Effector CD8-positive, alpha-beta T cell (primary cell): Measurements from ENCODE around the gene CTNNBL1.
"Not testable (repeated sequence)": the region's sequence is repeated elsewhere in the genome, so short reads cannot be mapped to it uniquely, and the experiment has no call there.

Experiments
- DNase-seq: peaks from one replicate; lab custom pipeline; 2025; lab: John Stamatoyannopoulos, UW
- total RNA-seq, 4 experiments: gene quantifications; one replicate each; lab custom pipeline; 2026; lab: John Stamatoyannopoulos, UW

The CTNNBL1 gene, protein sequence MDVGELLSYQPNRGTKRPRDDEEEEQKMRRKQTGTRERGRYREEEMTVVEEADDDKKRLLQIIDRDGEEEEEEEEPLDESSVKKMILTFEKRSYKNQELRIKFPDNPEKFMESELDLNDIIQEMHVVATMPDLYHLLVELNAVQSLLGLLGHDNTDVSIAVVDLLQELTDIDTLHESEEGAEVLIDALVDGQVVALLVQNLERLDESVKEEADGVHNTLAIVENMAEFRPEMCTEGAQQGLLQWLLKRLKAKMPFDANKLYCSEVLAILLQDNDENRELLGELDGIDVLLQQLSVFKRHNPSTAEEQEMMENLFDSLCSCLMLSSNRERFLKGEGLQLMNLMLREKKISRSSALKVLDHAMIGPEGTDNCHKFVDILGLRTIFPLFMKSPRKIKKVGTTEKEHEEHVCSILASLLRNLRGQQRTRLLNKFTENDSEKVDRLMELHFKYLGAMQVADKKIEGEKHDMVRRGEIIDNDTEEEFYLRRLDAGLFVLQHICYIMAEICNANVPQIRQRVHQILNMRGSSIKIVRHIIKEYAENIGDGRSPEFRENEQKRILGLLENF
- total RNA-seq: 48.4 to 68.5 (median 57.0) reads per million in 4 experiments

DNA sequence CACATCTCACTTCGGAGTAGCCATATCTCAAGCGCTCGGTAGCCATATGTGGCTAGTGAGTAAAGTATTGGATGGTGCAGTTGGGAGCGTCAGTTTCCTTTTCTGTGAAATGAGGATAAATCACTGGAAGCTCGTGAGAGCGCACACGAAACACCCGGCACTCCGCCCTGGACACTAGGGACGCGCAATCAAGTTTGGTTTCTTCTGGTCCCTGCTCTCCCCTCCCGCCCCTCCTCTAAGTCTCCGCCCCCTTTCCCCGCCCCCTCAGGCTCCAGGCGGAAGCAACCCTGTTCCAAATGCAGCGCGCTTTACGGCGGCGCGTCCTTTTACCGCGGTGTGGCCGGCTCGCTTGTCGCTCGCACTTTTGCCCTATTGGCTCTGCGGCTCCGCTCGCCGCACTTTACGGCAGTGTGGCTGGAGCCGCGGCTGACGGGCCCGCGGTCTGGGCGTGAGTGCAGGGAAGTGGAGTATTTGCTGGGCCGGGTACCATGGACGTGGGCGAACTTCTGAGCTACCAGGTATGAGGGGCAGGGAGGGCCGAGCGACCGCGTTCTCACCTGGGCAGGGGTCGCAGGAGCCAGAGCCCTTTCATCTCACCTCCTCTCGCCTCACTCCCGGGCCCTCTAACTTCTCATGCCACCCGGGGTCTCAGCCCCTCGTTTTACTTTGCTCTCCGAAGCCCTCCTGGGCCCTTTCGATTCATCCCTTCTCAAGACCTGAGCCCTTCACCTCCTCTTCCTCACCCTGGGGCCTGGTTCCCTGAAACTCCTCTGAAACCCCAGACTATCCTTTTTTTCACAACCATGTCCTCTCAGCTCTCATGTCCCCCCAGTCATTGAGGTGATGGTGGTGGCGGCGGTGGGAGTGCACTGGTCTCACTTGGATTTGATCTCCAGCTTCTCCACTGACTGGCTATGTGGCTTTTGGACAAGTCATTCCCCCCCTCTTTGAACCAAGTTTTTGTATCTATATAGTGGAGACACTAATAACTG, at the start of gene CTNNBL1:
CTNNBL1 (plus strand) TSS at position 396 of the 992 bp plus-strand sequence; CDS start at position 489, 93 bp downstream.
- peak; percentile 92 for DNase-seq

DNA sequence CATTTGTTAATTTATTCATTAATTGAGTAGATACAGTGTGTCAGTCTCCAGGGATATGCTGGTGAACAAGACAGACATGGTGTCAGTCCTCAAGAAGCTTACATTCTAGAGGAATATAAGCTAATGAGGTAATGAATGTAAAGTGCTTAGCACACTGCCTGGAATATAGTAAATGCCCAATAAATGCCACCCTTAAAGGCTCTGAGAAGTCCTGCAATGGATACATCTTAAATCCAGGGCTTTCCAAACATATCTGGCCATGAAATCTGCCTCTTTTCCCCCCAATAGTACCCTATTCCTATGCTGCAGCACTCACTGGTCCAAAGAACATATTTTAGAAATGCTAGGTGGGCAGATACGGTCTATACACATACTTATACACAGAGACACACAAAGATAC, 49.2 kb upstream of the CTNNBL1 start:
- no peak for DNase-seq

DNA sequence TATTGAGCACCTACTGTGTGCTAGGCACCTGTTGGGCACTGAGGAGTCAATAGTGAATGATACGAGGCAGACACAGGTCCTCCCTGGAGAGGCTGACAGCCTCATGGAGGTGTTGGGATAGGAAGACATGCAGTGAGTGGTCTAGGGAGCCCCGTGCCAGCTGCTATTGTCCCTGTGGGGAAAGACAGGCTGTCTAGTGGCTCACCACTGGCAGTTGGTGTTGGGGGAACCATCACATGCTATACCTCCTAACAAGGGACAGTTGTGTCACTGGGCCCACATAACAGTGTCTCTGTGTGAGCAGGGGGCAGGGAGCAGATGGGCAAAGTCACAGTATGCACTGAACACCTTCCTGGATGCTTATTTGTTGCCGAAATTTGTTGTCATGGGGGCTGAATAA, 45.9 kb upstream of the CTNNBL1 start:
- DNase-seq: no peak

DNA sequence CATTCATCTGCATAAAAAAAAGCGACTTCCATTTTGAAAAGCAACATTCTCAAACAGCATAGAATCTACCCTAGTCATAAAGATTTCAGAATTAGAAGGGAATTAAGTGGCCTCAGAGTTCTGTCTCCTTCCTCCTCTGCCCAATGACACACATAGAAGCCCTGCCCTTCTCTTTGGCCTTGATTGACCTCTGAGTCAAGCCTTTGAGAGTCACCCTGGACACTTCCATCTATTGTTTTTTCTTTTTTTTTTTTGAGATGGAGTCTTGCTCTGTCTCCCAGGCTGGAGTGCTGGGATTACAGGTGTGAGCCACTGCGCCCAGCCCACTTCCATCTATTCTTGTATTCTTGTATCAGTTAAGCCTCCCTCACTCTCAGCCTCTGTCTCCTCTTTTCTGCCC, 44.8 kb upstream of the CTNNBL1 start:
- no peak for DNase-seq

DNA sequence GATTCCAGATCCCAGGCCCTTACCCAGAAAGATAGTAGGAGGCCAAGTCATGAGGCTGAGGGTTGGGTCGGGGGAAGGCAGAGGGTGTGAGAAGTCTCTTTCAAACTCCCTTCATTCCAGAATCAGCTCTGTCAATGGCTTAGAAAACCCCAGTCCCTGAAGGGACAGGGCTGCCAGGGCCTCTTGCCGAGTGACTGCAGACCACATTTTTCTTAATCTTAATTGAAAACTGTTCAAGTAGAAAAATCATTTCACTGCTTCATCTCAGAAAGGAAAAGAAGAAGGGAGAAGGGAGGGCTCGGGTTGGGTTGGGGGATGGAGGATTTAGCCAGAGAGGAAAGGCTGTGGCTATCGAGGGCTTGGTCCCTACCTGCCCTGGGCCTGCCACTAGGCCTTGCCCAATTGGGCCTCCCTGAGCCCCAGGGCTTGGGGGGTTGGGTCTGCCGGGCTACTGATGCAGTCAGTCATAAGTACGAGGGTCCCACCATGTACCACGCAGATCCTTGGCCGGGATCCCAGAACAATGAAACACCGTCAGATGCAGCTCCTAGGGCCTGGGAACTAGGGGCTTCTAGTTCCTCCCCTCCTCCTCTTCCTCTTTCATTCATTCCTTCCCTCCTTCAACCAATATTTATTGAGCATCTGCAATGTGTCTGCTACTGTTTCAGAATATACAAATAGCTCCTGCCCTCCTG, 44.0 kb upstream of the CTNNBL1 start:
- DNase-seq: no peak

DNA sequence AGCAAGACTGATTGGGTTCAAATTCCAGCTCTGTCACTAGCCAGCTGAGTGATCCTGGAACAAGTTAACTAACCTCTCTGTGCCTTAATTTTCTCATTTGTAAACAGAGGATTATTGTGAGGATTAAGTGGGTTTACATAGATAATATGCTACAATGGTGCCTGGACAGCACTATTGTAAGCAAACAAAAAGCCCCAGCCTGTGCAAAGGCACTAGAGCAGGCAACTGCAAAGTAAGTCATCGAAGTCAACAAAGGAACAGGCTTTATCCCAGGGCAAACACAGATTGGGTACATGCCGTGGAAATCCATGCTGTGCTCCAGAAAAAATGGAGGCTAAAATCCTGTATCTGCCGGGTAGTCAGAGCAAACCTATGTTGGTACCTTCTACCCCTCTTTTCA, 43.2 kb upstream of the CTNNBL1 start:
- no peak for DNase-seq

DNA sequence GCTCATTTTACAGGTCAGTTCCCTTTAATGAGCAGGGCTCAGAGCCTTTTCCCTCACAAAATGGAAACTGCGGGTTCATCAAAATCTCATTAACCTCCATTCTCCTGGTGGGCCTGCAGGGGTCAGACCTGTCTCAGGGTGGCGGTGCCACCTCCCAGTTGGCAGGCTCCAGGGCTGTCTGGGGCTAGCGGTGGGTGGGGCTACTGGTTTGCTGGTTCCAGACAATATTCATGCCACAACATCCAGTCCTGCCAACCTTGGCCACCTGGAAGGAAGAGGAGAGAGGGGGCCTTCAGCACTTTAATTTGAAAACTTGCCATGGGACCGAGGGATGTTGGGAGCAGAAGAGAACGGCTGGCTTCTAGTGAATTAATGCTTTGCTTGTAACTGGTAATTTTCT, 41.9 kb upstream of the CTNNBL1 start:
- no peak for DNase-seq

DNA sequence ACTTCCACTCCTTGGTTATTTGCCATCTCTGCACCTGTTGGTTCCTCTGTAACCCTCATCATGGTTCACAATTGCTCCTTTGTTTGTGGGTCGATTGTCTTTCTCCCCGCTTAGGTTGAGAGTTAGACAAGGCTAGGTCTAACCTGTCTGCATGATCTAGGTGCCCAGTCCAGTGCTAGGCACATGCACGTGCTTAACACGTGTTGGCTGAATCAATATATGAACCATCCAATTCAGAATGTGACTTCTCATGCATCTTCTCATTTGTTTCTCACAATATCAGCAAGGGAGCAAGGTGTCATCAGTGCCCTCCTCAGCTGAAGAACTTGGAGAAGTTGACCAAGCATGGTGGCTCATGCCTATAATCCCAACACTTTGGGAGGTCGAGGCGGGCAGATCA, 36.9 kb upstream of the CTNNBL1 start:
- no peak for DNase-seq

DNA sequence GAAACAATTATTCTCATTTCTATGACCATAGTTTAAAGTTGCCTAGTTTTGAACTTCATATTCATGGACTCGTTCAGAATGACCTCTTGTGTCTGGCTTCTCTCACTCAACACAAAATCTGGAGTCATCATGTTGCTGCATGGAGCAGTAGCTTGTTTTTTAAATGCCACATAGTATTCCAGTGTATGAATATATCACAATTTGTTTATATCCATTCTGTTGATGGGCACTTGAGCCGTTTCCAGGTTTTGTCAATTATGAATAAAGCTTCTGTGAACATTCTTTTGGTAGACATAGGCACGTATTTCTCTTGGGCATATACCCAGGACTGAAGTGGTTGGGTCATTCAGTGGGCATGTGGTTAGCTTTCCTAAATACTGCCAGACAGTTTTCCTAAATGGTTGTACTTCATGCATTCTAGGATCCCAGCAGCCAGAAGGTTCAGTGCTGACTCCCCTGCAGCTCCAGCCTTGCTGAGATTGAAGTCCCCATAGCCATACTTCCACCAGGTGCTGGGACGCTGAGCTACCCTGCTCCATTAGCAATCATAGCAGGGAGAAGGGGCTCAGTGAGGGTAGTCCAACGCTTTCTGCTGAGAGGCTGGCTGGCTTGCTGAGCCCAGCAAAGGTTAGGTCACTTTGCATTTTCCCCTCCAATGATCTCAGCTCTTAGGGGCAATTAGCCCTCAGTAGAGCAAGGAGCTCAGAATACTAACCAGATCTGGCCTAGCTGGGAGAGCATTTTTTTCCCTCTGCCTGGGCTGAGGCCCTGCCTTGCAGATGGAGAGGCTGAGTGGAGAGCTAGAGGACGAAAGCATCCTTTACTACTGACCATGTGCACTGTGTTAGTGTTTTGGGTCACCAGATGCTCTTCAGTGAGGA, 35.7 kb upstream of the CTNNBL1 start:
- no peak for DNase-seq

DNA sequence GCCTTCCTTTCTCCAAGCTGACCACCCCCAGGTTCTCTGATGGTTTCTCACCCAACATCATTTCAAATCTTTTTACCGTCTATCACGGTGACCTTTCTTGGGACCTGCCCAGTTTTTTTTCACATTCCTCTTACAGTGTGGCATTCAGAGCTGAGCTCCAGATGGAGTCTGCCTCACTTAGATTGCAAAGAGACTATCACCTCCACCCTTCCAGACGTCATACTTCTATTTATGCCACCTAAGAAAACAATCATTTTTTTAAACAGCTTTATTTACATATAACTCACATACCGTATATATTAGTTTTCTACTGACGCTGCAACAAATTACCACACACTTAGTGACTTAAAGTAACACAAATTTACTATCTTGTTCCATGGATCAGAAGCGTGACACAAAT, 32.3 kb upstream of the CTNNBL1 start:
- DNase-seq: no peak

DNA sequence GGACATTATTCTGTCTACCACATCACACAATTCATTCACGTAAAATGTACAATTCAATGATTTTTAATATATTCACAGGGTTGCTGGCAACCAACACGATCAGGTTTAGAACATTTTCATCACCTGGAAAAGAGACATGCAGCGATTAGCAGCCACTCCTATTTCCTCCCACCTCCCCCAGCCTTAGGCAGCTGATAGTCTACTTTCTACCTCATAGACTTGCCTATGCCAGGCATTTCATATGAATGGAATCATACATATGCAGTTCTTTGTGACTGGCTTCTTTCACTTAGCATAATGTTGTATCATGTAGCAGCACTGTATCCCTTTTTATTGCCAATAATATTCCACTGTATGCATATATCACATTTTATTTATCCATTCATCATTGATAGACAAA, 31.5 kb upstream of the CTNNBL1 start:
- DNase-seq: no peak

DNA sequence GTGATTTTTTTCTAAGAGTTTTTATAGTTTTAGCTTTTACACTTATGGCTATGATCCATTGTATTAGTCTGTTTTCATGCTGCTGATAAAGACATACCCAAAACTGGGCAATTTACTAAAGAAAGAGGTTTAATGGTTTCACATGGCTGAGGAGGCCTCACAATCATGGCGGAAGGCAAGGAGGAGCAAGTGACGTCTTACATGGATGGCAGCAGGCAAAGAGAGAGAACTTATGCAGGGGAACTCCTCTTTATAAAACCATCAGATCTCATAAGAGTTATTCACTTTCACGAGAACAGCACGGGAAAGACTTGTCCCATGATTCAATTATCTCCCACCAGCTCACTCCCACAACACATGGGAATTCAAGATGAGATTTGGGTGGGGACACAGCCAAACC, 29.2 kb upstream of the CTNNBL1 start:
- DNase-seq: not testable (repeated sequence)

DNA sequence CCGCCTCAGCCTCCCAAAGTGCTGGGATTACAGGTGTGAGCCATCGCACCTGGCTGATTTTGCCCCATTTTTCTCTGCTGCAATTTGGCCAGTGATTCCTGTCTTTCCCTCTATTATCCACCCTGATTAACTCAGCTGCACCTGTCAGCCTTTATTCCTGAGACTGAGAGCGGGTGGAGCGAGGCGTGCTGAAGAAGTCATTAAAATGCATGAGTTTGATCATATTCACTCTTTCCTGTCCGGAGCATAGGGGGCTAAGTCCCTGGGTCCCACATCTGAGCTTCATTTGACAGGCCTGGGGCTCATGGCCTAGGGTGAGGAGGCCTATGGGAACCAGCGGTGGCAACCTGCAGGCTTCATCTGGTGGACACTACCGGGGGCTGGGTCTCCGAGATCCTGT, 25.7 kb upstream of the CTNNBL1 start:
- no peak for DNase-seq

DNA sequence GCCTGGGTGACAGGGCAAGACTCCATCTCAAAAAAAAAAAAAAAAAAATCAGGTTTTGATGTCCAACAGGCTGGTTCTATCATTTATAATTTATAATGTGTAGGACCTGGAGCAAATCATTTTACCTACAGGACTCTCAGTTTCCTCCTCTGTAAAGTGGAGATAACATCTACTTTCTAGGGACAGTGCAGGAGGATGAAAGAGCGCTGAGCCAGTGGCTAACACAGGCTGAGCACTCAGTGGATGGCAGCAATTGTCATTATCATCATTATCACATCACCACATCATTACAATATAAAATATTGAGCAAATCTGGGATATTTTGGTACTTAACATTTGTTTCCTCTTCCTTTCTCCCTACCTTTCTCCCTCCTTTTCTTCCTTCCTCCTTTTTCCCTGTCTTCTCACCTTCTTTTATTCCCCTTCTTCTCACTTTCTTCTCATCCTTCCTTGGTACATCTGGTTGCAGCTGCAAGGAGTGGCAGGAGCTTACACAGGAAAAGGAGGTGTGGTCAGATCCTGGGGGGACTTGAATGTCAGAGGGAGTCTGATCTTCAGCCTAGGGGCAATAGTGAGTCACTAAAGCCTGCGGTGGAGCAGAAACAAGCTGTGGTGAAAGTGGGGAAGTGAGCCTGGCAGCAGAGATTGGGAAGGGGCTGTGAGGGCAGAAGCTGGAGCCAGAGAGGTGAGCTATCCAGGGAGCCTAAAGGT, 24.6 kb upstream of the CTNNBL1 start:
- DNase-seq: no peak

DNA sequence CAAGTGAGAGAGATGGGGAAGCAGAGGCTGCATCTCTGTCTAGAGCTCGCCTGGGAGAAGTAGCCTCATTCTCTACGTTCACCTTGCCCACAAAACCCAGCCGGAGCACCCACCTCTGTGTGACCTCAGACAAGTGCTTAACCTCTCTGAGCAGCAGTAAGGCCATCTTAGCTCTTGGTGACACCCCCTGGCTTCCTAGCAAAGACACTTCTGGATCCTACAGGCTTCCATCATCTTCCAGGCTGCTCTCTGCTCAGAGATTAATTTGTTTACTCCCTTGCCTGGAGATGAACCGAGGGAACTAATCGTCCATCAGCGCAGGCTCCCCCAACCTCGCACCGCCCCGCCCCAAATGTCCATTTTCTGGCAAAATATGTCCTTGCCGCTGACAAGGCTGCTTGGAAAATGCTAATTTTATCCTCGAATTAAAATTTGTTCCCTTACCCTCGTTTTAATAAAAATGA, 24.0 kb upstream of the CTNNBL1 start:
- DNase-seq: no peak

DNA sequence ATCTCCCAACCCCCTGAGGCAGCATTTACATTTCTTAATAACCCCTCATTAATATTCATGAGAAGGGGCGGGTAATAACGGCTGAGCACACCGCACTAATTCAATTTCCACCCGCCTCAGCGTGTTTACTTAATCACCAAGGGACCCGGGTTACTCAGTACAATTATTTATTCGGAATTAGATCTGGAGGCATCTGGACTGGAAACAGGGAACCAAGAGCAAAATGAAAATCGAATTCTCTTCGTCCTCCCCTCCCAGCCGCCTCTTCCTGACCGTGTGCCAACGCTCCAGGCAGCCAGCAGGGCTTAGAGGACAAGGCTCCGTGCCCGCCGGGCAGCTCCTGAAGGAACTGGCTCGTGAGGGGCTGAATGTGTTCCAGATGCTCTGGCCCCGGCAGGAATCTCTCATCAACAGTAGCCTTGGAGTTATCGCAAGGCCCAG, 23.5 kb upstream of the CTNNBL1 start:
- no peak for DNase-seq

DNA sequence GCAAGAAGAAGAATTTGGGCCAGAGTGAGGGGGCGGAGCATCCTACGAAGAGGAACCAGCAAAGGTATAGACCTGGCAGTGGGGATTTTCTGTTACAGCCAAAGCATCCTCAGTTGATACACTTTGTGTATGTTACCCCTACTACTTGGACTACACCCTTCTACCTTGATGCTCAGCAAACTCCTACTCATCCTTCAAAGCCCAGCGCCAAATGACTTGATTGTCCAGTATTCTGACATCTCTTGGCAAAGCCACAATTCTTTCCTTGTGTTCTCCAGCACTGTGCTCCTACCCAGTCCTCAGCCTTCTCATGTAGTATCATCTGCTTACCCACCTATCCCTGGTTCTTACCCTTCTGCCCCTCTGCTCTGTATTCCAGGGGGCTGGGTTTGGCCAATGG, 21.7 kb upstream of the CTNNBL1 start:
- DNase-seq: no peak

DNA sequence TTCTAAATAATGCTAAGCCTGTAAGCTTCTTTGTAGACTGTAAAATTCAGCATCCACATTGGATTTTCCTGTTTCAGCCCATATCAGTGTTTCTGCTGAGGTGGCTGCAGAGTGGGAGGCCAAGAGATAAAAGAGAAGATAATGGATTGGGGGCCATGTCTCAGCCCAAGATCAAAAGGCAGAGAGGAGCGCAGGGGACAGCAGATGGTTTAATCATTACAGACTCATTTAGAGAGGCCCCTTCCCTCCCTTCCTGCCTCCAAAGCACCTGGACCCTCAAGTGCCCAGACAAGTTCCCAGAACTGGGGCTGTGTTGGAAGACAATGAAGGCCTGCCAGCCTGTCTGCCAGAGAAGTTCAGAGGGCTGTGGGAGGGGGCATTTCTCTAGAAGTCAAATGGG, 20.4 kb upstream of the CTNNBL1 start:
- no peak for DNase-seq

DNA sequence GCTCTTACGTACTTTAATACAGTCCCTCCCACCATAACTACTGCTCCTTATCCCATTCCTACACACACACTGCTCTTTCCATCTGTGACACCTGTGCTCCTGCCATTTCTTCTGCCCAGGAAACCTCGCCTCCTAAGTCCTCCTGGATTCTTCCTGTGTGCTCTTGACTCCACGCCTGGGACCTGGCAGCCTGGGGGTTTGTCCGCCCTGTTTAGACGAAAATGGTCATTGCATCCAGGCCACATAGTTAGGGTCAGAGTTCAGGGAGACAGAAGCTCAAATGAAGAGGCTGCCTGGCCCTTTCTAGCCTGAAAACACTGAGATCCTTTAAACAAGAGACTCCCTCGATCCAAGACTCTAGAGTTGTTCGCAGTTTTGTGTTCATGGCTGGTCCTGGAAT, 17.4 kb upstream of the CTNNBL1 start:
- DNase-seq: no peak
